ENCODE measurements around the gene BCAR1. TPM values are rescaled to one million over a fixed set of nuclear protein-coding genes. Genes with fewer than 3 reads are reported as not detected.
"Not testable (repeated sequence)": the region's sequence is repeated elsewhere in the genome, so short reads cannot be mapped to it uniquely, and the experiment has no call there.

BCAR1 gene
- total and polyA plus RNA-seq, 5 experiments from 2014 or later: 0.30 TPM; not detected in 4

DNA sequence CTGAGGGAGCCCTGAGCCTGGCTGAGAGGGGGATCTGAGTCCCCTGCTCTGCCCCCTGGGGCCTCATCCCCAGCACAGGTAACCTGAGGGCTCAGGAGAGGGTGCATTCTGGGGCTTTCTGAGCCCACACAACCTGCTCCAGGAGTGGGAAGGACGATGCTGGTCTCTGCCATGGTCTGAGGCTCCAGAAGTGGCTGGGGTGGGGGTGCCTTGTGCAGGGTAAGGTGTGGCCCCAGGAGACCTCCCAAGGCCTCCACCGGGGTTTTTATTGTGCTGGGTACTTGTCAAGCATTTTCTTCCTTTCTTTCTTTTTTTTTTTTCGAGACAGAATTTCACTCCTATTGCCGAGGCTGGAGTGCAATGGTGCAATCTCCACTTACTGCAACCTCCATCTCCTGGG, 32.3 kb downstream of the BCAR1 start:
- Mint-ChIP-seq H3K4me1 (peaks cover 5 to 10% (median 6%) of the 10 kb centered on the region in 4 donors), H3K9me3 (no peaks in the 10 kb centered on the region), H3K27ac (peak overlapping the region in 7 of 10 donors; percentile 28 to 97 (median 69)), H3K36me3 (no peaks in the 10 kb centered on the region), H3K4me3 (peak overlapping the region in 4 of 10 donors; percentile 4 to 82 (median 59)), H3K27me3 (peaks cover 0 to under 1% (median 0%) of the 10 kb centered on the region in 5 donors)
- no peak for ATAC-seq
- POLR2A ChIA-PET: interaction anchor here (0.7 kb wide), 1 partner anchor 91 kb away, joined by 3 read pairs; no protein-coding TSS in a partner anchor
- DNase-seq: no peak

DNA sequence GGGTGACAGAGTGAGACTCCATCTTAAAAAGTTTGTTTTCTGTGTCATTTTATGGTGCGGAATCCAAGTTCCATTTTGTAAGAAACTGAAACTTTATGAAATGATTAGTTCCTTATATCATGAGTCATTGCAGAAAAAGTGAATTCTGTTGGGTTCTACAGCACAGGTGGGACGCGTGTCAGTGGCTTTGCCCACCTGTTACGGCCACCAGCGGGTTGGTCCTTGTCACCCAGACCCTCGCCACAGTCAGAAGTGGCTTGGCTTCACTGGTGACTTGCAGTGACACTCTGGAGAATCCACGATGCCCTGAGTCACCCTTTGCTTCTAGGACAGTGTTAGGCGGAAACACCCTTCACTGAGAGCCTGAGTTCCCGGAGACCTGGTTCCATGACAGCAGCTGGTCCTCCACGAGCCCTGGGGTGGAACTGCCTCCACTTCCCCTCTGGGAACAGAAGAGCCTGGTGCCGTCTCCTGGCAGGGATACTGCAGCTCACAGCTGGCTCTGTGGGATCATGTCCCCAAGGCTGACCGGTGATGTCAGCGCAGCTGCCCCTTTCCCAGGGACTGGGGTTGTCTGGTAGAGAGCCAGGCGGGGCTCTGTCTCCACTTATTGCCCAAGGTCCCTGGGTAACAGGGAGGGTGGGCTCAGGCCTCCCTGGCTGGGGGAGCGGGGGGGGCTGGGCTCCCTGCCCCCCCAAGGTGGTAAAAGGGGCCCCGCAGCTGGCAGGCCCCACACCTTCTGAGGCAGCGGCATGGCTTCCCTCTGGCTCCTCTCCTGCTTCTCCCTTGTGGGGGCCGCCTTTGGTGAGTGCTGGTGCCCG, 33.0 kb downstream of the BCAR1 start, which contains the start of gene CTRB1:
CTRB1 (plus strand) TSS at position 733 of the 821 bp plus-strand sequence; CDS start at position 753, 20 bp downstream.
- no peaks in the 10 kb centered on the region for H3K36me3 Mint-ChIP-seq
- POLR2A ChIA-PET: no interaction called here
- peaks cover 5 to 10% (median 6%) of the 10 kb centered on the region in 4 donors for H3K4me1 Mint-ChIP-seq
- peak within 1 kb of the TSS; percentile 78 to 97 (median 92) for H3K27ac Mint-ChIP-seq
- ATAC-seq (no peak), DNase-seq (no peak)
- H3K4me3 Mint-ChIP-seq: peak within 1 kb of the TSS; percentile 71 to 92 (median 84)
- peaks cover 0 to 2% (median 0%) of the 10 kb centered on the region in 5 donors for H3K27me3 Mint-ChIP-seq
- H3K9me3 Mint-ChIP-seq: no peaks in the 10 kb centered on the region

DNA sequence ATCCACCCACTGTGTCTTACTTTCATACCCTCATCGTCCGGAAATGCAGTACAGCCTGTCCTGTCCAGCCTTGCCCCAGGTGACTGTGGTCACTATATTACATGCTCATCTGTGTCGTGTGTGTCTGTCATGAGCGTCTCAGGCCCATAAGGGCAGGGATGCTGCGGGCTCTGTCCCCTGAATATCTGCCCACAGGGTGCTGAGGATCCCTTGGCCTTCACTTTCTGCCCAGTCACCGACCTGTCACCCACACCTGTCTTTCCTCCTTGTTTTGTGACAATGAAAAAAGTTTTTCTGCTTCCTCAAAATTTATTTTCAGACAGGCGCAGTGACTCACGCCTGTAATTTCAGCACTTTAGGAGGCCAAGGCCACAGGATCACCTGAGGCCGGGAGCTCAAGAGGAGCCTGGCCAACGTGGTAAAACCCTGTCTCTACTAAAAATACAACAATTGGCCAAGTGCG, 34.0 kb downstream of the BCAR1 start:
- H3K36me3 Mint-ChIP-seq: no peaks in the 10 kb centered on the region
- H3K4me1 Mint-ChIP-seq: peaks cover 5 to 10% (median 6%) of the 10 kb centered on the region in 4 donors
- no peaks in the 10 kb centered on the region for H3K9me3 Mint-ChIP-seq
- DNase-seq: no peak
- H3K27me3 Mint-ChIP-seq: peaks cover 0 to 2% (median 0%) of the 10 kb centered on the region in 5 donors
- no peak overlapping the region for H3K4me3 Mint-ChIP-seq
- H3K27ac Mint-ChIP-seq: peak overlapping the region in 1 of 10 donors; percentile 35
- no peak for ATAC-seq
- POLR2A ChIA-PET: no interaction called here

DNA sequence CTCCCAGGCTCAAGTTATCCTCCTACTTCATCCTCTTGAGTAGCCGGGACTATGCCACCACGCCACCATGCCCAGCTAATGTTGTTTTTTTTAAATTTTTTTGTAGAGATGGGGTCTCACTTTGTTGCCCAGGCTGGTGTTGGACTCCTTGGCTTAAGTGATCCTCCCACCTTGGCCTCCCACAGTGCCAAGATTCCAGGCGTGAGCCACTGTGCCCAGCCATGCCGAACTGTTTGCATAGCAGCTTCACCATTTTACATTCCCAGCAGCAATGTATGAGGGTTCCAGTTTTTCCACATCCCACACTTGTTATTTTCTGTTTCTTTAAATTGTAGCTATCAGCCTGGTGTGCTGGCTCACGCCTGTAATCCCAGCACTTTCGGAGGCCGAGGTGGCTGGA, 34.8 kb downstream of the BCAR1 start:
- H3K4me3 Mint-ChIP-seq: no peak overlapping the region
- POLR2A ChIA-PET: no interaction called here
- H3K27me3 Mint-ChIP-seq: peaks cover 0 to 2% (median 0%) of the 10 kb centered on the region in 5 donors
- H3K9me3 Mint-ChIP-seq: no peaks in the 10 kb centered on the region
- DNase-seq (no peak), ATAC-seq (no peak)
- peak overlapping the region in 1 of 10 donors; percentile 38 for H3K27ac Mint-ChIP-seq
- H3K4me1 Mint-ChIP-seq: peaks cover 5 to 10% (median 6%) of the 10 kb centered on the region in 4 donors
- no peaks in the 10 kb centered on the region for H3K36me3 Mint-ChIP-seq

DNA sequence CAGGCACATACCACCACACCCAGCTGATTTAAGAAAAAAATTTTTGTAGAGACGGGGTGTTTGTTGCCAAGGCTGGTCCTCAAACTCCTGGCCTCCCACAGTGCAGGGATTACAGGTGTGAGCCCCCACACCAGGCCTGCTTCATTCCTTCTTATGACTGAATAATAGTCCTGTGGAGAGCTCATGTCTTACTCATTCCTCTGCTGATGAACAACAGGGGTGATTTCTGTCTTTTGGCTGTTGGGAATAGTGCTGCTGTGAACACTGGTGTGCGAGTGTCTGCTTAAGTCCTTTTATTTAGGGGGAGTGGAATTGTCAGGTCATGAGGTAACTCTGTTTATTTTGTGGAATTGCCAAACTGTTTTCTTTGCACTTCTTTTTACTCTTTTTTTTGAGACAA, 35.3 kb downstream of the BCAR1 start:
- POLR2A ChIA-PET: interaction anchor here (0.7 kb wide), 1 partner anchor 26 kb away, joined by 3 read pairs; no protein-coding TSS in a partner anchor
- Mint-ChIP-seq H3K36me3 (no peaks in the 10 kb centered on the region), H3K9me3 (no peaks in the 10 kb centered on the region), H3K4me3 (no peak overlapping the region), H3K4me1 (peaks cover 5 to 10% (median 6%) of the 10 kb centered on the region in 4 donors), H3K27me3 (peaks cover 0 to 2% (median 0%) of the 10 kb centered on the region in 5 donors), H3K27ac (peak overlapping the region in 1 of 10 donors; percentile 38)
- ATAC-seq: no peak
- no peak for DNase-seq

DNA sequence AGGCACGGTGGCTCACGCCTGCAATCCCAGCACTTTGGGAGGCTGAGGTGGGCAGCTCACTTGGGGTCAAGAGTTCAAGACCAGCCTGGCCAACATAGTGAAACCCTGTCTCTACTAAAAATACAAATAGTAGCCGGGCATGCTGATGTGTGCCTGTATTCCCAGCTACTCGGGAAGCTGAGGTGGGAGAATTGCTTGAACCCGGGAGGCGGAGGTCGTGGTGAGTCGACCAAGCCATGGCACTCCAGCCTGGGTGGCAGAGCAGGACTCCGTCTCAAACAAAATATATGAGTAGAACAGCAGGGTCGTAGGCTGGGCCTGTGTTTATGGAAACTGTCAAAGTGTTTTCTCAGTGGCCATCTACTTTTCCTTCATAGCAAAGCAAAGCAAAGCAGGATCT, 40.1 kb downstream of the BCAR1 start:
- H3K27ac Mint-ChIP-seq, H3K27me3 Mint-ChIP-seq, H3K9me3 Mint-ChIP-seq, H3K4me1 Mint-ChIP-seq, H3K36me3 Mint-ChIP-seq, ATAC-seq, DNase-seq, POLR2A ChIA-PET, H3K4me3 Mint-ChIP-seq: not testable (repeated sequence)

DNA sequence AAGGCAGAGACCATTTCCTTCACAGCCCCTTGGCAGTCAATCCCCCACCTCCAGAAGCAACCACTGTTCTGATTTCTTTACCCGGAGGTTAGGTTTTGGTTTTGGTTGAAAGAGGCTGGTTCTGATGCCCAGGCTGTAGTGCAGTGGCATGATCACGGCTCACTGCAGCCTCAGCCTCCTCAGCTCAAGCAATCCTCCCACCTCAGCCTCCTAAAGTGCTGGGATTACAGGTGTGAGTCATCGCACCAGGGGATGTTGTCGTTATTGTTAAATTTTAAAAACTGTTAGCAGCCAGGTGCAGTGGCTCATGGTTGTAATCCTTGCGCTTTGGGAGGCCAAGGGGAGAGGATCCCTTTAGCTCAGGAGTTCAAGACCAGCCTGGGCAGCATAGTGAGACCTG, 41.5 kb downstream of the BCAR1 start:
- Mint-ChIP-seq H3K27ac (no peak overlapping the region), H3K36me3 (no peaks in the 10 kb centered on the region)

DNA sequence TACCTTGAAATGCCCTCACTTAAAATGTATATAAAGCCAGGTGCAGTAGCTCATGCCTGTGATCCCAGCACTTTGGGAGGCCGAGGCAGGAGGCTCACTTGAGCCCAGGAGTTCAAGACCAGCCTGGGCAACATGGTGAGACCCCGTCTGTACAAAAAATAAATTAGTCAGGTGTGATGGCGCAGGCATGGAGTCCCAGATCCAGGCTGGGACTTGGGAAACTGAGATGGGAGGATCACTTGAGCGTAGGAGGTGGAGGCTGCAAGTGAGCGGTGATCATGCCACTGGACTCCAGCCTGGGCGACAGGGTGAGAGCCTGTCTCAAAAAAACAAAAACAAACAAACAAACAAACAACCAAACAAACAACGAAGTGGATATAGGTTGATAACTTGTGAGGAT, 41.9 kb downstream of the BCAR1 start:
- POLR2A ChIA-PET, H3K27me3 Mint-ChIP-seq, DNase-seq, ATAC-seq, H3K36me3 Mint-ChIP-seq, H3K4me1 Mint-ChIP-seq, H3K9me3 Mint-ChIP-seq, H3K27ac Mint-ChIP-seq, H3K4me3 Mint-ChIP-seq: not testable (repeated sequence)

More for the DNA sequence above, 41.5 kb downstream of the BCAR1 start:
- no peak for ATAC-seq
- Mint-ChIP-seq H3K9me3 (no peaks in the 10 kb centered on the region), H3K4me3 (no peak overlapping the region), H3K4me1 (no peaks in the 10 kb centered on the region), H3K27me3 (peaks cover 0 to 2% (median 0%) of the 10 kb centered on the region in 5 donors)
- no peak for DNase-seq
- POLR2A ChIA-PET: no interaction called here

DNA sequence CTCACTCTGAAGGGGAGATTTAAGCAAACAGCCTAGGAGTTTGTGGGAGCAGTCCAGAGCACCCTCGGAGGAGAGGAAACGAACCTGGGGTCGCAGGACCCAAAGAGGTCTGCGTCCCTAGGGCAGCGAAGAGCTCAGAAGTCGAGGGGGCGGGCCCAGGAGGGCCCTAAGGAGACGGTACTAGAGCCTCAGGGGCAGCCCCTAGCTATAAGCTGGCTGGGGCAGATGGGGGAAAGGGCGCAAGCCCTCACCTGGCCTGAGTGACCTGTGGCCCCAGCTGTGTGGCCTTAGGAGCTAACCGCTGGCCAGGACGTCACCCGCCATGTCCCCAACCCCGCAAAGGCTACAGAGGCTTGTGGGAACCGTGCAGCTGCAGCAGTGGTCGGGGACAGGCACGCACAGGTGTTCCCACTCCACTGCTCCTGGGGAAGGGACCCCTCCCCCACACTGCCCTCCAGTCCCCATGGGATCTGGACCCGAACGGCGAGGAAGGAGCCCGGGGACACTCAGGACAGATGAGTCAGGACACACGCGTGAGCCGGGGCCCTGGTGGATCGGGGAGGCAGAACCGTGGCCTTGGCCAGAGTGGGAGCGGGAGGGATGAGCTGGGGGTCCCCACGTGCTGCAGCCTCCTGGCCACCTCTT, 42.4 kb downstream of the BCAR1 start:
- POLR2A ChIA-PET: no interaction called here
- H3K36me3 Mint-ChIP-seq: no peaks in the 10 kb centered on the region
- no peaks in the 10 kb centered on the region for H3K4me1 Mint-ChIP-seq
- H3K27ac Mint-ChIP-seq: no peak overlapping the region
- no peak overlapping the region for H3K4me3 Mint-ChIP-seq
- ATAC-seq (no peak), DNase-seq (no peak)
- no peaks in the 10 kb centered on the region for H3K27me3 Mint-ChIP-seq
- H3K9me3 Mint-ChIP-seq: no peaks in the 10 kb centered on the region

DNA sequence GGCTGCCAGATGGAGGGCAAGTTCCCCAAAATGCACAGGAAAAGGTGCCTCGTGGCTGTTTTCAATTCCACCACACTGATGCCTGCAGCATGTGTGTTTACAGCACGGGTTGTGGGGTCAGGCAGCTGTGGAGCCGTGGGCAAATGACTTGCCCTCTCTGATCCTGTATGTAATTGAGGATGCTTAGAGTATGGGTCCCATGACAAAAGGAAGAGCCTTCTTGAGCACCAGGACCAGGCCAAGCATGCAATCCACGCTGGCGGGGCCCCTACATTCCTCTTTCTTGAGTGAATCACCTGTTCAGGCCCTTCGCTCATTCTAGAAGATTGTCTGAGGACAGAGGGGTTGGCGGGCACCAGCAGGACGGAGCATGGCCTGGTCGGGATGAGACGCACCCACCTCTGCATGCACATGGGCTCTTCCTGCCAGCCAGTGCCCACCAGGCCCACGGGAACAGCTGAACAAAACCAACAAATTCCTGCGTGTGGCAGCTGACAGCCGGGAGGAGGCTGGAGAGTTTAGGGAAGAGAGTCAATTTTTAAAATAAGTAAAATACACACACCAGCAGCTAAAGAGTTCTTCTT, 43.1 kb downstream of the BCAR1 start:
- no peak overlapping the region for H3K4me3 Mint-ChIP-seq
- no peaks in the 10 kb centered on the region for H3K9me3 Mint-ChIP-seq
- H3K27ac Mint-ChIP-seq: no peak overlapping the region
- H3K36me3 Mint-ChIP-seq: no peaks in the 10 kb centered on the region
- H3K27me3 Mint-ChIP-seq: no peaks in the 10 kb centered on the region
- DNase-seq (no peak), ATAC-seq (no peak)
- POLR2A ChIA-PET: no interaction called here
- no peaks in the 10 kb centered on the region for H3K4me1 Mint-ChIP-seq

DNA sequence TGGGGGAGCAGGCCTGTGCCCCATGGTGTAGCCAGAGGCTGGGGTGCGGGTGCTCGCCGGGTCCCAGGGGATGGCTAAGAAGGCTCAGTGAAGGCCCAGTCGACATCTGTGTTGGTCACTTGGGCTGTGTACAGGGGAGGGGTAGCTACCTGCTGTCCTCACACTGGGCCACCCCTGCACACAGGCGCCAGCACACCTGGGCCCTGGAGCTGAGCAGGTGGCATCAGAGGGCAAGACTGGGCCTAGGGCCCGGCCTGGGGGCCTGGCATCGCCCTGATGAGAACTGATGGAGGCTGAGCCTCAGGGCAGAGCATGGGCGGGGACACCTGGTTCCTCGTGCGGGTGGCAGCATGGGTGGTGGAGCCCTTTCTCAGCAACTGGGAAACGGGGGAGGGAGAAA, 43.6 kb downstream of the BCAR1 start:
- Mint-ChIP-seq H3K4me3 (no peak overlapping the region), H3K36me3 (no peaks in the 10 kb centered on the region), H3K27ac (no peak overlapping the region), H3K27me3 (no peaks in the 10 kb centered on the region), H3K4me1 (no peaks in the 10 kb centered on the region), H3K9me3 (no peaks in the 10 kb centered on the region)
- ATAC-seq: no peak
- POLR2A ChIA-PET: no interaction called here
- DNase-seq: no peak

DNA sequence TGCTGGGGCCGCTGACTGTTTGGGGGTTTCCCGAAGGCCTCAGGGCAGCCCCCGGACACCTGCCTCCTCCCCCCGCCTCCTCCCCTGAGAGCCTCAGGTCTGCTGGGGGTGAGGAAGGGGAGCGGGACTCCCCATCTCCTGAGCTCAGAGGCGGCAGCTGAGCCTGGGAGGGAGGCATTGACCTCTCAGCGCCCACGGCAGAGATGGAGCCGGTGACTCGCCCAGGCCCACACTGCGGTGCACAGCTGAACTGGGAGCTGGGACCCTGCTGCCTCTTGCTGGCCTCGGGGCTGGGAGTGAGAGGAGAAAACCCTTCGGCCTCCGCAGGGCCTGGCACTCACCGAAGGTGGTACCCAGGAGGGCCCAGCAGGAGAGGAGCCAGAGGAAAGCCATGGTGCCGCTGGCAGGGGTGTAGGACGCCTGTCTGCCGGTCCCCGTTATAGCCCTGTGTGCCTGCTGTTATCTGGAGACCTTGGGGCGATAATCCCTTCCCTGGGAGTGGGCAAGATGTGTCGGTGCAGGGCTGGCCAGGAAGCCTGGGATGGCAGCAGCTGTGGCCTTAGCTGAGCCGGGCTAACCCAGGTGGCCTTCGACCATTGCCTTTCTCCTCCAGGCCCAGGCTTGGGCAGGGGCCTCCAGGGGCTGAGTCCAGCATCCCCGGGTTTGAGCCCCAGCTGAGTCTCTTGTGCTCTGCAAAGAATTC, 44.5 kb downstream of the BCAR1 start, which contains the start of gene CTRB2:
CTRB2 (minus strand) TSS at position 413 of the 703 bp plus-strand sequence; CDS start at position 393, 20 bp downstream.
- DNase-seq (no peak), ATAC-seq (no peak)
- Mint-ChIP-seq H3K27me3 (peaks cover 0 to 2% (median 0%) of the 10 kb centered on the region in 5 donors), H3K9me3 (no peaks in the 10 kb centered on the region), H3K36me3 (no peaks in the 10 kb centered on the region), H3K27ac (no peak within 1 kb of the TSS), H3K4me3 (no peak within 1 kb of the TSS), H3K4me1 (peaks cover 0 to 5% (median under 1%) of the 10 kb centered on the region in 4 donors)
- POLR2A ChIA-PET: no interaction called here

Data from naive thymus-derived CD8-positive, alpha-beta T cell (primary cell).